IMR-90 (cell line): Measurements from ENCODE around the gene CAST. TPM values are rescaled to one million over a fixed set of nuclear protein-coding genes. Genes with fewer than 3 reads are reported as not detected.

ENCODE experiments used
- ATAC-seq: fragments of 200-7000 bp; cut with Tn5 transposase; 2 replicates; pipeline ENCODE4 v1.9.1; 2020; ENCODE audit warnings: low read depth, mild to moderate bottlenecking, moderate library complexity
- BruUV-seq: library from RNA; stranded (reverse); fragments of 400-500 nt; replicated peaks from 2 replicates; lab custom pipeline; 2021; lab: Mats Ljungman, UMichigan
- CTCF ChIA-PET: fragments of 300-600 bp; formaldehyde crosslinking; extraction: SDS; loops from one replicate; lab custom pipeline; 2021; ENCODE audit warnings: antibody characterized with exemption; lab: Yijun Ruan, JAX
- POLR2A ChIA-PET: fragments of 300-600 bp; sonication (Branson Sonifier 250); formaldehyde crosslinking; loops from one replicate; lab custom pipeline; 2022; ENCODE audit warnings: antibody characterized with exemption; ENCODE audit not compliant: unreplicated experiment; lab: Charles Lee
- DNase-seq: peaks from one replicate; pipeline ENCODE4 v3.0.0; 2013
- H2AFZ ChIP-seq: replicated peaks from 2 replicates; pipeline ENCODE3; 2013; ENCODE audit warnings: low read length, mild to moderate bottlenecking; ENCODE audit not compliant: poor library complexity
- H2AK5ac ChIP-seq: 2 replicates; pipeline ENCODE4 v1.6.1; 2013; ENCODE audit warnings: low read depth, low read length, inconsistent platforms
- H2AK9ac ChIP-seq: replicated peaks from 2 replicates; pipeline ENCODE3; 2013; ENCODE audit warnings: mild to moderate bottlenecking, low read depth, low read length, moderate library complexity; ENCODE audit not compliant: poor library complexity
- H2BK120ac ChIP-seq: 2 replicates; pipeline ENCODE4 v1.6.1; 2013; ENCODE audit warnings: low read depth, low read length, inconsistent platforms
- H2BK15ac ChIP-seq: 3 replicates; pipeline ENCODE4 v1.6.1; 2013; ENCODE audit warnings: low read depth, low read length, inconsistent platforms
- H2BK20ac ChIP-seq: 2 replicates; pipeline ENCODE4 v1.6.1; 2013; ENCODE audit warnings: low read depth, mild to moderate bottlenecking, inconsistent platforms, low read length, moderate library complexity
- H2BK5ac ChIP-seq: 2 replicates; pipeline ENCODE4 v1.6.1; 2013; ENCODE audit warnings: mild to moderate bottlenecking, low read depth, low read length, inconsistent platforms; ENCODE audit not compliant: poor library complexity, severe bottlenecking
- H3K14ac ChIP-seq: replicated peaks from 2 replicates; pipeline ENCODE4 v1.6.1; 2013; ENCODE audit warnings: low read depth, low read length, inconsistent platforms
- H3K18ac ChIP-seq: 2 replicates; pipeline ENCODE4 v1.6.1; 2013; ENCODE audit warnings: low read depth, low read length, control low read depth
- H3K23ac ChIP-seq: 2 replicates; pipeline ENCODE4 v1.6.1; 2013; ENCODE audit warnings: low read depth, low read length, inconsistent platforms
- H3K27ac ChIP-seq: 2 replicates; pipeline ENCODE4 v1.5.1; 2013; ENCODE audit warnings: mild to moderate bottlenecking, control low read depth, low read length; ENCODE audit not compliant: insufficient read depth
- H3K27me3 ChIP-seq: 2 replicates; pipeline ENCODE4 v1.6.1; 2013; ENCODE audit warnings: low read length; ENCODE audit not compliant: control insufficient read depth, insufficient read depth
- H3K36me3 ChIP-seq: 2 replicates; pipeline ENCODE4 v1.6.1; 2013; ENCODE audit warnings: low read length, mixed read lengths; ENCODE audit not compliant: control insufficient read depth, insufficient read depth
- H3K4ac ChIP-seq: 2 replicates; pipeline ENCODE4 v1.6.1; 2013; ENCODE audit warnings: low read depth, low read length, inconsistent platforms
- H3K4me1 ChIP-seq: 2 replicates; pipeline ENCODE4 v1.6.1; 2013; ENCODE audit warnings: low read length, mixed read lengths; ENCODE audit not compliant: control insufficient read depth, insufficient read depth
- H3K4me2 ChIP-seq: 2 replicates; pipeline ENCODE4 v1.6.1; 2013; ENCODE audit warnings: low read depth, mild to moderate bottlenecking, control low read depth, low read length, moderate library complexity
- H3K4me3 ChIP-seq: 2 replicates; pipeline ENCODE4 v1.5.1; 2013; ENCODE audit warnings: low read depth, mild to moderate bottlenecking, control low read depth, low read length, moderate library complexity; ENCODE audit not compliant: insufficient read depth
- H3K56ac ChIP-seq: 2 replicates; pipeline ENCODE4 v1.6.1; 2013; ENCODE audit warnings: low read length, inconsistent platforms; ENCODE audit not compliant: insufficient read depth; ENCODE audit errors: extremely low read depth
- H3K79me1 ChIP-seq, 2 experiments: 2 replicates each; pipeline ENCODE4 v1.6.1; 2013; ENCODE audit warnings: low read length in 2 of 2, inconsistent platforms in 1 of 2, low read depth in 1 of 2
- H3K9ac ChIP-seq: 2 replicates; pipeline ENCODE4 v1.6.1; 2013; ENCODE audit warnings: low read depth, low read length, control low read depth
- H3K9me1 ChIP-seq: 2 replicates; pipeline ENCODE4 v1.6.1; 2013; ENCODE audit warnings: low read length, inconsistent platforms; ENCODE audit not compliant: insufficient read depth
- H3K9me3 ChIP-seq: 2 replicates; pipeline ENCODE4 v1.6.1; 2013; ENCODE audit warnings: low read length; ENCODE audit not compliant: control insufficient read depth, insufficient read depth
- H4K20me1 ChIP-seq: 2 replicates; pipeline ENCODE4 v1.6.1; 2013; ENCODE audit warnings: low read length, inconsistent platforms; ENCODE audit not compliant: insufficient read depth
- H4K5ac ChIP-seq: 2 replicates; pipeline ENCODE4 v1.6.1; 2013; ENCODE audit warnings: mild to moderate bottlenecking, low read depth, low read length, control low read depth
- H4K8ac ChIP-seq, 2 experiments: 2 replicates each; pipeline ENCODE4 v1.6.1; 2013; ENCODE audit warnings: low read depth in 2 of 2, low read length in 2 of 2, control low read depth in 1 of 2, inconsistent platforms in 1 of 2
- H4K91ac ChIP-seq: 2 replicates; pipeline ENCODE4 v1.6.1; 2013; ENCODE audit warnings: low read depth, low read length, inconsistent platforms; ENCODE audit not compliant: insufficient read depth
- BHLHE40 ChIP-seq: fragments of 150-350 bp; IDR thresholded peaks from 2 replicates; pipeline ENCODE4 v1.6.1; 2016; ENCODE audit warnings: mild to moderate bottlenecking, low read depth, low read length
- CHD1 ChIP-seq: IDR thresholded peaks from 2 replicates; pipeline ENCODE4 v1.6.1; 2012; ENCODE audit warnings: low read depth, low read length, improper control_type of control experiment
- FOS ChIP-seq: fragments of 150-350 bp; IDR thresholded peaks from 2 replicates; pipeline ENCODE4 v1.6.1; 2016; ENCODE audit warnings: low read depth, low read length
- MAFK ChIP-seq: IDR thresholded peaks from 2 replicates; pipeline ENCODE4 v1.6.1; 2012; ENCODE audit warnings: low read depth, low read length, improper control_type of control experiment
- MAZ ChIP-seq: IDR thresholded peaks from 2 replicates; pipeline ENCODE4 v1.6.1; 2012; ENCODE audit warnings: low read depth, mild to moderate bottlenecking, low read length, improper control_type of control experiment, moderate library complexity, borderline replicate concordance
- MXI1 ChIP-seq: IDR thresholded peaks from 2 replicates; pipeline ENCODE4 v1.6.1; 2012; ENCODE audit warnings: low read depth, mild to moderate bottlenecking, low read length, moderate library complexity, borderline replicate concordance
- NFE2L2 ChIP-seq: fragments of 150-350 bp; IDR thresholded peaks from 2 replicates; pipeline ENCODE4 v1.6.1; 2016; ENCODE audit warnings: low read depth, mild to moderate bottlenecking, low read length
- POLR2A ChIP-seq: IDR thresholded peaks from 2 replicates; pipeline ENCODE4 v1.6.1; 2012; ENCODE audit warnings: mild to moderate bottlenecking, low read depth, low read length
- WGBS, 2 experiments: methylation state at CpG; one replicate each; pipeline versions ENCODE4 v1.1.5 to v1.1.7; 2013; ENCODE audit warnings: missing lambda C conversion rate in 2 of 2; ENCODE audit not compliant: insufficient read length in 1 of 2; ENCODE audit errors: extremely low coverage in 2 of 2; 5-methylcytosine and 5-hydroxymethylcytosine counted together
- dilution Hi-C: fragments of 300-500 bp; cut with HindIII; formaldehyde crosslinking; loops from one replicate; pipeline ENCODE4 v1.14.3; 2018; ENCODE audit warnings: low sequenced_read_pairs; ENCODE audit not compliant: unreplicated experiment
- in situ Hi-C: fragments of 300-500 bp; cut with MboI; formaldehyde crosslinking; loops from 3 replicates; pipeline ENCODE4 v1.14.3; 2019; ENCODE audit warnings: low sequenced_read_pairs, inconsistent platforms, mixed read lengths
- intact Hi-C: fragments of 100-400 bp; cut with micrococcal nuclease; formaldehyde crosslinking; loops from 2 replicates; pipeline ENCODE4 v1.10.0; 2022
- polyA plus RNA-seq, 3 experiments: library from polyadenylated mRNA; depleted of rRNA; stranded (reverse); fragments of >200 nt; gene quantifications; 2 replicates each; pipeline ENCODE4 v1.2.3, GENCODE V29; 2012; ENCODE audit warnings: low replicate concordance in 1 of 3
- total RNA-seq: library from RNA; depleted of rRNA; stranded (reverse); fragments of >200 nt; gene quantifications from 2 replicates; pipeline ENCODE4 v1.2.3, GENCODE V29; 2012
- TF ChIP-seq, protein P1 (sequence below): fragments of 150-350 bp; IDR thresholded peaks from 2 replicates; pipeline ENCODE4 v1.6.1; 2017; ENCODE audit warnings: mild to moderate bottlenecking, antibody characterized with exemption, low read length, low read depth

CAST gene
- total and polyA plus RNA-seq, 2 of the 4 experiments (the other 2 are of a cell fraction), result 91.3 to 128 TPM

DNA sequence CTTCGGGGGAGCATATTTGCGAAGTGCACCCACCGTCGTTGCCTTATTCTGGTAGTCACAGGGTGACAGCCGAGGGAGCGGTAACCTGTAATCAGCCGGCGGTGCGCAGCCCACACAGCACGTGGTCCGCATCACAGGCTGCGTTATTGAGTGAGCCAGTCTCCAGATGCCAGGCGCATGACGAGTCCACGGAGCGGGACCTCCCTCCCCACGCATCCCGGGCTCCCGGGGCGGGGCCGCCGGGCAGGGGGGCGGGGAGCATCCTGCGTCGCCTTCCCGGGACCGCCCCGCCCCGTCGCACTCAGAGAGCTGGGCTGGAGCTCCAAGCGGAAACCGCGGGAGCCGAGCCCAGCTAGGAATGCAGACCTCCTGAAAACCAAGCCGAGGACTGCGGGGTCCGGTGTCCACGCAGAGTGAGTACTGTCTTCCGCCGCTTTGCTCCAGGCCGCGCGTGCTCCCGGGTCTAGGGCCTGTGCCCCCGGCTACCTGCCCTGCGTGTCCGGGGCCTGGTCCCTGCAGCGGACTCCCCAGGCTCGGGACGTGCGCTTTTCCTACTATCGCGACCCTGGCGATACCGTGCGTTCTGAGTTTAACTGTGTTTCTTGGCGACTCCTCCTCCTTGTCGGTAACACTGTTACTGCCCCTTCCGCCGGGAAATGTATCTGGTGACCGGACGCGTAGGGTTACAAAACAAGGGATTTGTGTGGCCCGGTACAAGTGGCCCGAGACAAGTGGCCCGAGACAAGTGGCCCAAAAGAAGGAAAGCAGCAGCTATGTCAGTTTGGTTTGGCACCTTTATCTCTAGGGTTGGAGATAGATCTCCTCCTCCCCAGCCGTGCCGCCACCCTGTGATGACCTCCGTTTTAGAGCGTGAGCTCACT, 40.6 kb downstream of the CAST start:
- Histone ChIP-seq H3K27me3 (no peaks in the 10 kb centered on the region), H2AK5ac (peak overlapping the region; percentile 96), H3K14ac (peak overlapping the region; percentile 56), H3K4me1 (peaks cover 15% of the 10 kb centered on the region), H4K5ac (peak overlapping the region; percentile 14; the same call in 1 of the 2 replicates), H2BK15ac (peak overlapping the region; percentile 16; the same call in 1 of the 3 replicates), H2BK120ac (peak overlapping the region; percentile 66), H4K8ac (peak overlapping the region; percentile 46 to 75; a peak in 3 of 4 replicates), H3K23ac (peak overlapping the region; percentile 79), H3K18ac (peak overlapping the region; percentile 39), H3K27ac (peak overlapping the region; percentile 86), H3K79me1 (peaks cover 32 to 74% of the 10 kb centered on the region in 2 experiments; a peak in 3 of 4 replicates), H3K4me2 (peak overlapping the region; percentile 100), H3K4me3 (peak overlapping the region; percentile 62), H3K9me3 (no peaks in the 10 kb centered on the region), H3K9me1 (peaks cover 13% of the 10 kb centered on the region), H2BK20ac (no peak overlapping the region), H2BK5ac (peak overlapping the region; percentile 90), H4K20me1 (peaks cover 37% of the 10 kb centered on the region; the same call in 1 of the 2 replicates), H2AFZ (peak overlapping the region; percentile 98), H3K36me3 (no peaks in the 10 kb centered on the region), H4K91ac (peak overlapping the region; percentile 77), H2AK9ac (peak overlapping the region; percentile 98), H3K9ac (peak overlapping the region; percentile 70), H3K56ac (peak overlapping the region; percentile 13; the same call in 1 of the 2 replicates), H3K4ac (peak overlapping the region; percentile 59)
- peak; percentile 97 for DNase-seq
- in situ Hi-C loops (no loop called here), dilution Hi-C loops (no loop called here), intact Hi-C loops (no loop called here)
- WGBS, 2 experiments, result 1% methylated on average over 36 of the region's 70 CpGs; no CpG with 5 or more reads in 1 of the 2 experiments
- TF ChIP-seq MAFK (no peak), MXI1 (peak; percentile 96), BHLHE40 (peak; percentile 94), MAZ (peak; percentile 96), CHD1 (peak; percentile 55; the same call in 1 of the 2 replicates), FOS (peak; percentile 73), POLR2A (peak; percentile 92), NFE2L2 (no peak)
- TF ChIP-seq, protein P1, sequence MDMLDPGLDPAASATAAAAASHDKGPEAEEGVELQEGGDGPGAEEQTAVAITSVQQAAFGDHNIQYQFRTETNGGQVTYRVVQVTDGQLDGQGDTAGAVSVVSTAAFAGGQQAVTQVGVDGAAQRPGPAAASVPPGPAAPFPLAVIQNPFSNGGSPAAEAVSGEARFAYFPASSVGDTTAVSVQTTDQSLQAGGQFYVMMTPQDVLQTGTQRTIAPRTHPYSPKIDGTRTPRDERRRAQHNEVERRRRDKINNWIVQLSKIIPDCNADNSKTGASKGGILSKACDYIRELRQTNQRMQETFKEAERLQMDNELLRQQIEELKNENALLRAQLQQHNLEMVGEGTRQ, result peak; percentile 96
- ChIA-PET POLR2A (interaction anchor here (0.6 kb wide), 1 partner anchor 15 kb away, joined by 3 read pairs; no protein-coding TSS in a partner anchor), CTCF (interaction anchor here (1.4 kb wide), 1 partner anchor 20 kb away, joined by 3 read pairs; no protein-coding TSS in a partner anchor)
- peak; percentile 97 for ATAC-seq
- BruUV-seq, result no TSS peak
